Activated CD4-positive, alpha-beta T cell treated with anti-CD3 and anti-CD28 coated beads, Interleukin-2, Interleukin-4, amounts not matched to agents 100 ng/mL and 50 ng/mL, durations not matched to agents 16 hours and 8 hours (primary cell): ENCODE results near the gene GH1.

Source experiments
- DNase-seq: peaks from one replicate; pipeline ENCODE4 v3.0.0-alpha.2; 2020; ENCODE audit warnings: low spot score

The GH1 gene

DNA sequence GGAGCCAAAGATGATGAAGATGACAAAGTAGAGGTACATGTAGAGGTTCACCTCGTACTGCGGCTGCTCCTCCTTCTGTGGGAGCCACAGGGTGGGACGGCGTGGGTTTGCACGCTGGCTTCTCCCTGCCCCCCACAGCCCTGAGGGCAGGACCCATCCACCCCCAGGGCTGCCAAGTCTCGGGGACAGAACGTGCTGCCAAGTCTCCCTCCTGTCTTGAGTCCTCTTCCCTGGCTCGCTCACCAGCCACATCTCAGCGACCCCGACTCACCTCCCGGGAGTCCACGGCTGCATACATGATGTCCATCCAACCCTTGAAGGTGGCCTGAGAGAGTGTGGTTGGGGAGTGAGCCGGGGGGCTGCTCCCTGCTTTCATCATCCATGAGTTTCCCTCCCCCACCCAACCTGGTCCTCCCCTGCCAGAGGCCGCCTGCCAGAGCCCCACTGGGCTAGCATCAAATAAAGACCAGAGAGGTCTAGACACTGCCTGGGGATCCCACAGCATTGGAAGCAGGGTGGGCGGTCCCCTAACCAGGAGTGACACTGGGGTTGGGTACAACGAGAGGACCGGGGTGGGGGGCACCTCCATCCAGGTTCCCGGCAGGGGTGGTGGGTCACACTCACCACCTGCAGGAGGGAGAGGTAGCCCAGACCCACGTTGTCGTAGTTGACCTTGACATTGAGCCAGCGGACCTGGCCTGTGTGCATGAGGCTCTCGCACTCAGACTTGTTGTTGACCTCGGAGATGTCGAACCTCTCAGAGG is 26.3 kb upstream of the GH1 start:
- no peak for DNase-seq

DNA sequence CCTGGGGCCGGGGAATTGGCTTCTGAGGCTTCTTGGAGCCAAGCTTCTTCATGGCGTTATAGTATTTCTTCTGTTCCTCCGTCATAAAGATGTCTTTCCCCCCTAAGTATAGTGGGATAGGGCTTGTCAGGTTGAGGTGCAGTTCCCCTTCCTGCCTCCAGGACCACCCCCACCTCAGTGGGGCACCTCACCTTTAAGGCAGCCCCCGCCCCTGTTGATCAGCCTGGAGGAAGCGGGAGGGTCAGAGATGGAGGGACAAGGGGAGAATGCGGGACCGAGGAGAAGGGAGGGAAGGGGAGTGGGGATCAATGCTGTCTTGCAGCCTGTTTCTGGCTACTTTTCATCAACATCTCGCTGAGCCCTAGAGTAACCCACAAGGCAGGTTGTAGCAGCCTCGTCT is 25.1 kb upstream of the GH1 start:
- no peak for DNase-seq

DNA sequence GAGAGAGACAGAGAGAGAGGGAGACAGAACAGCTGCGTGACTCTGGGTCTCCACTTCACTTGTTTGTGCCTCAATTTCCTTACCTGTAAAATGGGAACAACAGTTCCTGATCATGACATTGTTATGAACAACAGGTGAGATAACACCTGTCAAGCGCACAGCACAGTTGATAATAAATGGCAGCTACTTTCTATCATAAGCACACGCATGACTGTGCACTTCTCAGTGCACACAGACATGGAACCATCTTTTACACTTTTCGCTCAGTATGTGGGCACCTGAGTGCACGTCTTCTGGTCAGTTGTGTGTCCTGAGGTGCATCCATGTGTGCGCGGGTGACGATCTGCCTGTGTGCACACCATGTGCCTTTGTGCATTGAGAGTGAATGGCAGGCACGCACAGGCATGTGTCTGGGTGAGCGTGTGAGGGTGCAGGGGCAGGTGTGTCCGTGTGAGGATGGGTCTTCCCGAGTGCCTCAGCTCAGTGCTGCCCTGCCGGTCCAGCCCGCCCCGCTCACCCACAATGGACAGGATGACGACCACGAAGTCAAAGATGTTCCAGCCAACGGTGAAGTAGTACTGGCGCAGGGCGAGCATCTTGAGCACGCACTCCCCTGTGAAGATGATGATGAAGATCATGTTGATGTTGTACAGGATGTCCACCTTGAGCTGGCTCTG is 23.8 kb upstream of the GH1 start:
- no peak for DNase-seq

DNA sequence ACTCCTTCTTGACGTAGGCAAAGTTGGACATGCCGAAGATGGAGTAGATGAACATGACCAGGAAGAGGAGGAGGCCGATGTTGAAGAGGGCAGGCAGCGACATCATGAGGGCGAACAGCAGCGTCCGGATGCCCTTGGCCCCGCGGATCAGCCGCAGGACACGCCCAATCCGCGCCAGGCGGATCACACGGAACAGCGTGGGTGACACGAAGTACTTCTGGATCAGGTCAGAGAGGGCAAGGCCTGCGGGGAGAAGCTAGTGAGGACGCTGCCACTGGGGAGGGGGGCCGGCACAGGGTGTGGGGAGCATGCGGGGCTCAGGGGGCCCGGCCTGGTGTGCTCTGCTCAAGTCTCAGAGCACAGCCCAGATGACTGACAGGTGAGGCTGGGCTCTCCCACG is 23.1 kb upstream of the GH1 start:
- no peak for DNase-seq

DNA sequence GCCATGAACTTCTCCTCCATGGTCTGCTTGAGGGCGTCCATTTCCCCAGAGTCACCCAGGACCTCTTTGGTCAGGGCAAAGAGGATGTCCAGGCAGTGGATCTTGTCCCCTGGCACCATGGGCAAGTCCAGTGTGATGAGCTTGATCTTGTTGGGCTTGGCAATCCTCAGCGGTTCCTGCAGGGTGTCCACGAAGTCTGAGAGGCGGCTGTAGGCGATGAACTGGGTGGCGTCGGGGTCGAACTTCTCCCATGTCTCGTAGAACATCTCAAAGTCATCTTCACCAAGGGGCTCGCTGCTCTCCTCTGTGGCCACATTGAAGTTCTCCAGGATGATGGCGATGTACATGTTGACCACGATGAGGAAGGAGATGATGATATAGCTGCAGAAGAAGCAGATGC is 22.5 kb upstream of the GH1 start:
- no peak for DNase-seq

DNA sequence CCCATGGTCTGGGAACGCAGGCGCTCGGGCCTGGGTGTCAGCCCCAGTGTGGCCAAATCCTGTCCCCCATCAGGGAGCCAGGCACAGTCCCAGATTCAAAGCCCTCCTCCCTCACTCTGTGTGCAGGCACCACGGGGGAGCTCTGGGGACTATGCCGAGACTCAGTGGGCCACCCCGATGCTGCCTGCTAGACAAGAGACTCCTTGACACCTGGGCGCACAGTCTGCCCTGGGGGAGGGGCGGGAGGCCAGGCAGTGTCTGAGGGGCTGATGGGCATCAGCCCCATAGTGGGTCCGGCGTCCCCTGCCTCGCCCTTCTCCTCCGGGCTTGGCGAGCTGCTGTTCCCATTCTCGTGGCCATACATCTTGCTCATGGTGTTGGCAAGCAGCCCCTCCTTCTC is 21.9 kb upstream of the GH1 start:
- DNase-seq: no peak

DNA sequence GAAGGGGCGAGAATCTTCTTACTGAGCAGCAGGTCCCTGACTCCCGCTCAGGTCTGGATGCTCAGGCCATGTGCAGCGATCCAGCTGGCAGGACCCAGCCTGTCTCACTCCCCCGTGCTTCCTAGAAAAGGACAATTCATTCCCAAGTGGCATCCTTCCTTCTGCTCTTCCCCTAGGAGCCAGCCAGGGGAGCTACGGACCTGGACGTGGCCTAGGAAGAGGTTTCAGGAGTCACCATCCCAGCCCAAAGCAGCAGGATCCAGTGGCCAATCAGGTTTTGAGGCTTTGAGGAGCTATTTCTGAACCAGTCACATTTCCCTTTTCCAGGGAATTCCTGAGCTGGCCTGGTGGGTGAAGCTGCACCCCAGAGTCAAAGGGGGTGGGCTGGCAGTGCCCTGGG is 21.2 kb upstream of the GH1 start:
- no peak for DNase-seq

DNA sequence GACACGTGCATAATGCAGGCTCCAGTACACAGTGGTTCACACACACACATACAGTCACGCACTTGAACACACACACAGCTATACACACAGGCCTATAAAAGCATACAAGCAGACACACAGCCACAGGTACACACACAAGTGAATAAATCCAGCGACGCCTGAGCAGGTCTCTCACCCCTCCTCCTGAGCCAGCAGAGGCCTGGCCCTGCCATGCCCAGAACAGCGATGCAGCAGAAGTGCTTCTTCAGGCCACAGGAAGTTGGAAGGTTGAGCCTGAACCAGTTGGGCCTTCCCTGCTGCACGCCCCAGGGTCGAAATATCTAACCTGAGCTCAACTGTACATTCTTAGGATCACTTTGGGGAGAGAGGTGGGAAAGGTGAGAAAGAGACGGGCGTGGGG is 20.8 kb upstream of the GH1 start:
- DNase-seq: no peak

DNA sequence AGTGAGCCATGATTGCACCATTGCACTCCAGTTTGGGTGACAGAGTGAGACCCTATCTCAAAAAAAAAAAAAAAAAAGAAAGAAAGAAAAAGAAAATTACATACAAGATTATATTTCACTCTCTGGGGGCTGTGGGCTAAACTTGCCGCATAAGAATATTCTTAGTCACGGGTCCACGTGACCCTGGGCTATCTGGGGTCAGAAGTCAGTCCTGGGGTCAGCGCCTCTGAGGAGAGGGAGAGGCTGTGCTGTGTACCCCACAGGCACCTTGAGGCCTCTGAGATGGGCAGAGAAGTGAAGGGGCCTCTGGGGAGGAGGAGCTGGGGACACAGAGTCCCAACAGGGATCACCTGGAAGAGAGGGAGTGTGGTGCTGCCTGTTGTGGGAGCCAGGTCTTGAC is 19.3 kb upstream of the GH1 start:
- no peak for DNase-seq

DNA sequence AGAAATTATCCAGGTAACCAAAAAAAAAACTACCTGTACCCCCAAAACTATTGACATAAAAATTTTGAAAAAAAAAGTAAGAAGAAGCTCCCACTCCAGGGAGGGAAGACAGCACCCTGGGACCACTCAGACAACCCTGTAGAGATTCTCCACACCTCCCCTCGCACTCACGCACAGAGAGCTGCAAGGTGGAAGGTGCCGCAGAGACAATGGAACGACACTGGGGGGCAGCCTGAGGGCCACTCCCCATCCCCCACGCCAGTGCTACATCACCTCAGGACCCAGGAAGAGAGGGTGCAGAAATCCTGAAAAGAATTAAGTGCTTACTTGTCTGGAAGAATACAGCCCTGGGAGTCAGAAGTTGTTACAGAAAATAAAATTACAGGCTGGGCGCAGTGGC is 18.7 kb upstream of the GH1 start:
- no peak for DNase-seq

DNA sequence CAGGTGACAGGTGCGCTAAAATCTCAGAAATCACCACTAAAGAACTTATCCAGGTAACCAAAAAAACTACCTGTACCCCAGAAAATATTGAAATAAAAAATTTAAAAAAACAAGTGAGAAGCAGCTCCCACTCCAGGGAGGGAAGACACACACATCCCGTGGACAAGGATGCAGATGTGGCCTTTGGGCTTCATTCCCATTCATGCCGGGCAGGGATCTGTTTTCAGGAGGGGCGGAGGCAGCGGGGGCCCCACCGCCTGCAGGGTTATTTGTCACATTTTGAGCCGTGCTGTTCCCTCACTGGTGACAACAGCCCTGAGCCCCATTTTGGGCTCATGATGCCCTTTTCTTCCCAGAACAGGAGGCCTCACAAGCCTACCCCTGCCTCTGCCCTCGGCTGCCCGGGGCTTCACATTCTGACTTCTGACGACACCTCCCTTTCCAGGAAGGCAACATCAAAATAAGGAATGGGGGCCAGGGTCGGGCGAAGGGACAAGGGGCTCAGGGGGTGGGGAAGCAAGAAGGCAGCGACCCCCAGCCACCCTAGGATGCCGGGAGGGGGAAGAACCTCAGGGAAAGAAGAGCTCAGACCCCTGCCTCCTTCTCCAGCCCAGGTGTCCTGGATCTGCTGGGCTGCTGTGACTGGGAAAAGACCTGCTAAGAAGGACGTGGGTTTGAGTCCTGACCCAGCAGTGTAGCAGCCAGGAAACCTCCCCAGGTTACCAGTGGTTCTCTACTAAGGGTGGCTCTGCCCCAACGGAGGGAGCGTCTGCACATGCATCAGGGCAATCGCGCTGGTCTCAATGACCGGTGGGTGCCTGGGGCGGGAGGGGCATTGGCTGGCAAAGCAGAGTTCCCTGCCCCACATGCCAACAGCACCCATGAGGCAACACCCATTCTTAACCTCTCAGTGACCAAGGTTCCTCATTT is 15.8 kb upstream of the GH1 start:
- DNase-seq: no peak

DNA sequence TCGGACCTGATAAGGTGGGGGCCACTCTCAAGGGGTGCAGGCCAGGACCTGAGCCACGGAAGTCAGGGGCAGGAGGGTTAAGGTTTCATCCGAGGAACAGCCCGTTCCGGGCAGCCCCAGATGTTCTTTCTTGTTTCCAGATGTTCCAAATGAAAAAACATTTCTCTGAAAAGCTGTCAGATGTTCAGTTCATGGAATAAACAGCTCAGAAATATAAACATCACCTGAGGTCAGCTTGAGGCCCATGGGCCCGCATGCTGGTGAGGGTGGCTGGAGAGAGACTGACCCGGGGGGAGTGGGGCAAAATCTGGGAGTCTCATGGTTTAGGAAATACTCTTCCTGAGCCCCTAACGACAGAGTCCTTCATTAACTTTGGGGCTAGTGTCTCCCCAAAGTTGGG is 15.0 kb upstream of the GH1 start:
- no peak for DNase-seq

DNA sequence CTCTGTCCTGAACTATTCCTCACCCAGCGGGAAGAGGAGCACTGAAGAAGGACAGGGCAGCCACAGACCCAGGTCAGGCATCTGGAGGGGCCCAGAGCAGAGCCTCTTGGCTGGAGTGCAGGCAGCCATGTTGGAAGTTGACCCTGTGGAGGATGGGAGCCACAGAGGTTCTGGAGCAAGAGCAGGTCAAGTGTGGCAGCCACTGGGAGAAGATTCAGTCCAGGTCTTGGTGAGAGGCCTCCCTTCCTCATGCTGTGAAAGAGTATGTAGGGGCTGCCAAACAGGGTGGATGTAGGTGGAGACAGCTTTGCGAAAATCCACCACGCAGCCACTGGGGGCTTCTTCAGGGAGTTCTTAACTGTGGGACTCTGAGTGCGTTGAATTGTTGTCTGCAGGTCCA is 14.1 kb upstream of the GH1 start:
- no peak for DNase-seq

DNA sequence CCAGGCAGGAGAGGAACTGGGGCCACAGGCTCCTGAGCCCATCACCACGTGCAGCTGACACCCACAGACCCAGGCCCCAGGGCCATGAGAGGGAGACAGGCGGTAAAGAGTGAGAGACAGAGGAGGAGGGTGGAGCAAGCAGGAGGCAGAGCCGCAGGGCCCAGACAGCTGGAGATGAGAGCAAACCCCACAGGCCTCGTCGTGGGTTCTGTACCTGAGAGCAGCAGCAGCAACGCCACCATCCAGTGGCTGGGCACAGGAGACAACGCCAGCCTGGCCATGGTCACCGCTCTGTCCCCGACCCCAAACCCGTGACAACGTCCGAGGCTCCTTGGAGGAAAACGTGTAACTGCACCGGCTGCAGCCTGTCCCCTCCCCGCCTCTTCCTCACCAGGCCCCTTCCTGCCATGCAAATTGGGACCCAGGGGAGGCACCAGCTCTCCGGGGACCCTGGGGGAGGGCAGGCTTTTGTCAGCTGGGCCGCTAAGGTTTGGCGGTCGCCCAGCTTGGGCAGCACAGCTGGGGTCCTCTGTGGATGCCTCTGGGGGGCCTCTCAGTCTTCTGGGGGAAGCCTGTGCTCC is 13.4 kb upstream of the GH1 start, which contains the start of gene CD79B:
CD79B (minus strand) TSS at position 351 of the 581 bp plus-strand sequence; CDS start at position 281, 70 bp downstream.
- DNase-seq: peak; percentile 33

DNA sequence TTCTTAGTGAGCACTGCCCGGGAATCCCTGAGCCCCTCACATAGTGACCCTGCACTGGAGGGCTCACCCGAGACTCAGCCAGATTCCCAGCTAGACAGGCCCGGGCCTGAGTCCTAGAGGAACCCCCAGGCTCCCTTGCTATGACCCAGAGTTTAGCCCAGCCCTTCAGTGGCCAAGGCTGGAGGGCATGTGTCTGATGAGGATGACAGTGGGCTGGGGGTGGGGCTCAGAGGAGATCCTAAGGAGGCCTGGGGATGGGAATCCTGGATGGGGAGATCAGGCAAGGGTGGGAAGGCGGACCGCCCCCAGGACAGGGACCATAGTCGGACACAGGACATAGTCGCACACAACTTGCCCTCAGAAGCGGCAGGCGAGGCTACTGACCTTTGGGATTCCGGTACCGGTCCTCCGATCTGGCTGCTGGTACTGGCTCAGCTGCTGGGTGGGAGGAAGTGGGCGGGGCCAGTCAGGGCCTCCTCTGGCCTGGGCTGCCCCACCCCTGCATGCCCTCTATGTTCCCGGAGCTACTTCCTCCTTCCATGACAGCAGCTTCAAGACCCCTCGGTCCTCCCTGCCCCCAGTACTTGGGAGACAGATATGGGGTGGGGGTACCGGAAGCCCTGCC is 12.4 kb upstream of the GH1 start:
- DNase-seq: peak; percentile 48

DNA sequence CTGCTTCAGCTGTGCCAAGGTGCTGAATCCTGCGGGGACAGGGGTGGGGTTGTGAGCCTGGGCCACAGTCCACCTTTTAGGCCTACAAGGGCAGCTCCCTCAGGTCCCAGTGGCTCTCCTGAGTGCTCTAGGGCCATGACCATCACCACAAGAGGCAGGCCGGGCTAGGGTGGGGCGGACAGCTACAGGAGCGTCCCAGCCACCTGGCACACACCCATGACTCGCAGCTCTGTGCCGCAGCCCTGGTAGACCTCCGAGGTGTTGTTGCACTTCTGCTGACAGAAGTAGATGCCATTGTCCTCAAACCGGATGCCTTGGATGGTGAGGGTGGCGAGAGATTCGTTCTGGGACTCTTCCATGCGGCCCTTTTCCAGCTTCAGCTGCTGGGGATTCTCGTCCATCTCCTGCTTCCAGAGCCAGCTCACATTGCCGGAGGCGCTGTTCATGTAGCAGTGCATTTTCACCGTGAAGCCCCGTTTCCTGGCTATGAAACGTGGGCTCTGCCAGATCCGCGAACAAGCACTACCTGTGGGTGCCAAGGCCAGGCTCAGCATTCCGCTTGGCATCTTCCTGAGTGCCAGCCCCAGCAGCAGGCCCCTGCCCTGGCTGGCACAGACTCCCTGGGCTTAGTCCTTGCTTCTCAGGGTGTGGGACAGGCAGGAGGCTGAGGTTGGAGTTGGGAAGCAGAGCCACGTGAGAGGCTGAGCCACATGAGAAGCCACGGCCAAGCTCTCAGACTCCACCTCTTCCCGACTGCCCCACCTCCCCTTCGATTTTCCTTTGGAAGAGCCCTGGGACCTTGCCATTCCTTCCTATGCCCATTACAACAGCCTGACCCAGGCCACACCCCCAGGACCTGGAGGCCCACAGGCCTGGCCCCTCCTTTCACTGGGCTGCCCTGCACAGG is 11.5 kb upstream of the GH1 start:
- no peak for DNase-seq

DNA sequence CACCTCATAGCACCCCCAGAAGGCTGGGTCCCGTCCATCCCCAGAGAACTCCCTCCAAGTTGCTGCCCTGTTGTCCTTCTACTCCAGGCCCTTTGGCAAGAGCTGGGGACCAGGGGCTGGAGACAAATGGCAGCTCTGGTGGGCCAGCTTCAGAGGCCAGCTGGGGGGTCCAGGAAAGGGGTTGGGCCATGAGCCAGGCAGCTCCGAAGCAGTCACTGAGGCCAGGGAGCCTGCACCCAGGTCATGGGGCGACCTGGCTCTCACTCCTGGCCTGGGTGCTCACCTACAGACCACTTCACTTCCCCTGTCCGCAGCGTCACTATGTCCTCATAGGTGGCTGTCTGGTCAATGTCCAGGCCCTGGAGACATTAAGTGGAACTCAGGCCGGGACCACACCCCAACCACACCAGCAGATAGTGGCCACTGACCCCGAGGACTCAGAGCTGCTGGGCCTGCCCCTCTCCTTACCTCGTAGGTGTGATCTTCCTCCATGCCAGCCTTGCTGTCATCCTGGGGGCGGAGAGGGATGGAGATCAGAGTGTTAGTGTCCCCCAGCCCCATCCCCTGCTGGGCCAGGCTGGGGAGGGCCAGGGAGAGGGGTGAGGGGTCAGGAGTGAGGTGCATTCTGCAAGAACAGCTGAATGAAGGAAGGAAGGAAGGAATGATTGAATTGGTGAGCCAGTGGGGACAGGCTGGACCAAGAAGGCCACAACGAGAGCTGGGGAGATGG is 10.5 kb upstream of the GH1 start:
- DNase-seq: no peak

DNA sequence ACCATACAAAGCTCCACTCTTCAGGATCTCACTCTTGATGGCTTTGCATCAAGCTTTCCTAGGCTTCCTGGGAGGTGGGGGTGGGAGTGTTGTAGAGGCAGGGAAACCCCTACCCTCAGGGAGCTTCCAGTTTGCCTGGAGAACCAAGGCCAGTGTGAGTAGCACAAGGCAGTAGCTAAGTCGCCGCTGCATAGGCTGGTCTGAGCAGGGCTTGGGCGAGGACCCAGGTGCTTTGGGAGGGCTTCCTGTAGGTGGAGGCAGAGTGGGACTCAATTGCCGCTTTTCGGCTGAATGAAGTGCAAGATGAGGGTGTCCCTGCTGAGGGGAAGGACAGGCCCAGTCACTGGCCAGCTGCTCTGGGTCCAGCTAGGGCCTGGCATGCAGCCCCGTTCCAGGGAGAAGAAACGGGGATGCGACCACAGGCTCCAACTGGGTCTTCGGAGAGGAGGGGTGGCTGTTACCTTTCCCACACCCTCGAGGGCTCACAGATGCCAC is 9.6 kb upstream of the GH1 start:
- no peak for DNase-seq

DNA sequence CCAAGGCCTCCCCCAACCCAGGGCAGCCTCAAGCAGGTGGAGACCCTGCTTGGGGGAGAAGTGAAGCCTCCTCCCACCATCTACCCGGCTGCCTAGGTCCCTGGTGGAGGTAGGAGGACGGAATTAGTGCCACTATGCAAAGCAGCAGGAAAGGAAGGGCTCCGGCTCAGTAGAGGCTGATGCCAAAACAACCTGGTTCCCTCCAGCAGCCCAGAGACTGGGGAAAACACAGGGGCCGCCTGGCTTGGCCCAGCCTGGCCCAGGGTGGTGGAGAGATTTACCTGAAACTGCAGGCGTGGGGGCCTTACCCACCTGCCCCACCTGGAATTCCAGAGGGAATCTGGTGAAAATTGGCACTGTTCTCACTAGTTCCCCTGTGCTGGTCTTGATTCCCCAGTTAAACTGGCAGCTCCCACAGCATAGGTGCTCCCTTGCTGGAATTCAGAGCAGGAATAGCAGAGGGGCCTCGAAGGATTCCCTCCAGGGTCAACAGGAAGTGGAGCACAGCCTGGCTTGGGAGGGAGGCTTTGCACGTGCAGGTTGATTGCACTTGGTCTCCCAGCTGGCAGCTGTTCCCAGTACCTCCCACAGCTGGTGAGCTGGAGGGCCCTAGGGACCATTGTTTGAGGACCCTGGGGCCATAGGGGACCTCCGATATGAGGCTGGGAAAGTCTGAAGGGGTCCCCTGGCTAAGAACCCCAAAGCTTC is 9.0 kb upstream of the GH1 start:
- no peak for DNase-seq
